GM19452 (cell line): ENCODE results near the gene BEGAIN.

Experiments used
- ATAC-seq: cut with Tn5 transposase; IDR thresholded peaks from one replicate; pipeline ENCODE4 v1.9.1; 2021; ENCODE audit not compliant: unreplicated experiment

The BEGAIN gene

GRCh38 chr14:100616854-100617409, 29.7 kb upstream of the BEGAIN start:
- ATAC-seq = no peak

DNA sequence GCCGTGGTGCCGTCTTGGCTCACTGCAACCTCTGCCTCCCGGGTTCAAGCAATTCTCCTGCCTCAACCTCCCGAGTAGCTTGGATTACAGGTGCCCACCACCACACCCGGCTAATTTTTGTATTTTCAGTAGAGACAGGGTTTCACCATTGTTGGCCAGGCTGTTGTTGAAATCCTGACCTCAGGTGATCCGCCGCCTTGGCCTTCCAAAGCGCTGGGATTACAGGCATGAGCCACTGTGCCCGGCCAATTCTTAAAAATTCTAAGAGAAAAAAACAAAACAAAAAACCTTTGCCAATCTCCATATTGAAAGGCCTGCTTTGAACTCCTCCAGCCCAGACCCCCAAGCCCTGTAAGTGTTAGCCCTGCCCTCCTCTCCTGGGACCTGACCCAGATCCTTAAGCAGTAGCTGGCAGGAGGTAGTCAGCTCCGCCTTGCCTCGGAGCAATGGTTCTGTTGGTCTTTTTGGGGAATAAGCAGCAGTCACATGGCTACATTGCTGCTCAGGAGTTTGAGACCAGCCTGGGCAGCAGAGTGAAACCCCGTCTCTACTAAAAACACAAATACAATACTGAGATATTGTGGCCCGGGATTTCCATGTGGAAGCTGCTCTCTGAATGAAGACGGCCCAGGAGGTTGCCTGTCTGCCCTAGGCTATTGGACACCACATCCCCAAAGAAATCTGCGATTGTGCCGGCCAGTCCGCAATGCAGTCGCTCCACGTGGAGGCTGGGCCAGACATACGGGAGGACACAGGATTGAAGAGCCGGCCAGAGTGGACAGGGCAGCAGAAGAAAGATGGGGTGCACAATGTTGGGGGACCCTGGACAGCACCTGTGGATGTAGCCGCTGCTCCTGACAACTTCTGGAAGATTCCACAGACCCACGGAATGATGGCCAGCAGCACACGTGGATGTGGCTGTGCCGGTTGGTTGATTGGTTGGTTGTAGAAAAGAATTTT, 28.8 kb upstream of the BEGAIN start:
- ATAC-seq = no peak

DNA sequence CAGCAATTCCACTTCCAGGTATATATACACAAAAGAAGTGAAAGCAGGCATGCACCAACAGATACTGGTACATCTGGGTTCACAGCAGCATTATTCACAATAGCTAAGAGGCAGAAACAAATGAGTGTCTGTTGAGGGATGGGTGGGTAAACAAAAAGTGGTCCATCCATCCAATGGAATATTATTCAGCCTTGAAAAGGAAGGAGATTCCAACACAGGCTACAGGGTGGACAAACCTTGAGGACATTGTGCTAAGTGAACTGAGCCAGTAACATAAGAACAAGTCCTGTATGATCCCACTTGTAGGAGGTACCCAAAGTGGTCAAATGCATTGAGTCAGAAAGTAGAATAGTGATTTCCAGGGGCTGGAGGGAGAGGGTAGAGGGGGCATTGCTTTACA, 27.6 kb upstream of the BEGAIN start:
- ATAC-seq = no peak

DNA sequence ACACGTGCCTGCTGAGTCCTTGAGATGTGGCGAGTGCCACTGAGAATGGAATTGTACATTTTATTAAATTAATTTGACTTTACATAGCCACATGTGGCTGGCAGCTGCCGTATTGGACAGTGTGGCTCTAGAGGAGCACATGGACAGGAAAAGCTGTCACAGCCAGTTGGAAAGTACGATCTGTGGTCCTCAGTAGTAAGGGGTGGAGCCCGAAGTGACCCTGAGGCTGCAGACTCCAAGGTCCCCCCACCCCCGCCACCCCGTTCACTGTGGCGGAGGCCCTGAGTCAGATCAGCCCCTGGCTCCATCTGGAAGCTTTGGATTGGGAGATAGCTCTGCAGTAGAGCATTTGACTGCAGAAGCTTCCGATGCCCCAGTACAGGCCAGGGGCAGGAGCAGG, 25.8 kb upstream of the BEGAIN start:
- ATAC-seq = no peak

GRCh38 chr14:100611811-100612480, 24.7 kb upstream of the BEGAIN start:
- no peak for ATAC-seq

DNA sequence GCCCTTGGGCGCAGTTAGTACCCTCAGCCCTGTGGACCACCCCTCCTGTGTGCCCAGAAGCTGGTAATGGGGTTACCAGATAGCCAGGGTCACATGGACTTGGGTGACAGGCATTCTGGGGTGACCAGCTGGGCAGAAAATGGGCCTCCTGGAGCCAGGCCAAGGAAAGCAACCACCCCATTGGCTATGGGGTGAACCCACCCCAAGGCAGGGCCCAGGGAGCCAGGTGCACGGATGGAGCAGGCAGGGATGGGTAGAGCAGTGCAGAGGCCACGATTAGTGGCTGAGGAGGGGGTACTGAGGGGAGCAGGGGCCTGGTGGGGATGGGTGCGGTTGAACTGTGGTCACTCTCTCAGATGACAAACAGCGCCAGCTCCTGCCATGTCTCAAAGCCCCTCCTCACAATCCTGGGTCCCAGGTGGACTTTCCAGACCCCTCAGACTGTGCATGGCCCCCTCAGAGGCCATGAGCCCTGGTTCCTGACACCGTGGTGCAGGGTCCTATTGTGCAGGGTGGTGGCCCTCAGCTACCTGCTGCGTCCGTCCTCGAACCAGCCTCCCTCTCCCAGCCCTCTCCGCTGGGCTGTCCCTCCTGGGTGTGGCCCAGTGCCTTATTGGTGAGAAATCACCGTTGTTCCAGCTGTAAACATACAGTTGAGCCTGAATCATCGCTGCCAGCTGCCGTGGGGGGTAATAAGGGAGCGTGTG, 23.4 kb upstream of the BEGAIN start:
- ATAC-seq = no peak

- ATAC-seq = no peak
Measured at GRCh38 chr14:100609941-100610391, 22.7 kb upstream of the BEGAIN start.

DNA sequence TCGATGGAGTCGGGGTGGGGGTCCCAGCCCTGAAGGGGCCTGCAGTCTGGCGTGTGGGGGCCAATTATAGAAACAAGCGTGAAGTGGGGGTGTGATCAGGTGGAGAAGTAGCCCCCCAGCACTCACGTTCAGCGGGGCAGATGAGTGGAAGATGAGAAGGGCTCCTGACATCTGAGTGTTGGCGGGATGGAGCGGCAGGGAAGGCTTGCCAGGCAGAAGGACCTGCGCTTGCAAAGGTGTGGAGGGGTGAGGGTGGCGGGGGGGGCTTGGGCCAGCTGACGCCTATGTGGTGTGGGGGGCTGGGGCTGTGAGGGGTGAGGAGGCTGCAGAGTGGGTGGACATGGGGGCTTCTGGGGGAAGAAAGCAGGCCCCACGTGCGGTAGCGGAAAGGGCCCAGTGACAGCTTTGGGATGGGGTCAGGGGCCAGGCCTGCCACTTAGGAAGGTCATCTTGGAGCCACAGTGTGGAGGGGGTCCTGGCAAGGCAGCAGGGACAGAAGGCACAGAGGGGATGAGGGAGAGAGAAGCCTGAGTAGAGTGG, 22.2 kb upstream of the BEGAIN start:
- ATAC-seq = no peak

GRCh38 chr14:100608586-100609330, 21.5 kb upstream of the BEGAIN start:
- ATAC-seq = no peak

DNA sequence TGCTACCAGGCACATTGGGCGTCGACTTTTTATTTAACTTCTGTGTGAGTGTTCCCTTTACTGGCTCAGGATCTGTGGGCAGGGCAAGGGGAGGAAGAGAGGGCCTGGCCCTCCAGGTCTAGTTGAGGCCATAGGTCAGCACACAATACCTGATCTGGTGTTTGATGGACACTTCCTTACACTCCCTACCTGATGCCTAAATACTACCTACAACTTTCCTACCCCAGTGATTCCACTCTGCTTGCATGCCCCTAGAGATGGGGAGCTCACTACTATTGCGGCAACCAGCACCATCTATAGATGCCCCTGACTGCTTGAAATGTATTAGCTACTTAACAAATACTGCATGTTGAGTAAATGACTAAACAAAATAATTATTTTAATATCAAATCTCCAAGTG, 20.8 kb upstream of the BEGAIN start:
- ATAC-seq = no peak

- ATAC-seq = no peak
Measured at GRCh38 chr14:100607611-100607956, 20.4 kb upstream of the BEGAIN start.

DNA sequence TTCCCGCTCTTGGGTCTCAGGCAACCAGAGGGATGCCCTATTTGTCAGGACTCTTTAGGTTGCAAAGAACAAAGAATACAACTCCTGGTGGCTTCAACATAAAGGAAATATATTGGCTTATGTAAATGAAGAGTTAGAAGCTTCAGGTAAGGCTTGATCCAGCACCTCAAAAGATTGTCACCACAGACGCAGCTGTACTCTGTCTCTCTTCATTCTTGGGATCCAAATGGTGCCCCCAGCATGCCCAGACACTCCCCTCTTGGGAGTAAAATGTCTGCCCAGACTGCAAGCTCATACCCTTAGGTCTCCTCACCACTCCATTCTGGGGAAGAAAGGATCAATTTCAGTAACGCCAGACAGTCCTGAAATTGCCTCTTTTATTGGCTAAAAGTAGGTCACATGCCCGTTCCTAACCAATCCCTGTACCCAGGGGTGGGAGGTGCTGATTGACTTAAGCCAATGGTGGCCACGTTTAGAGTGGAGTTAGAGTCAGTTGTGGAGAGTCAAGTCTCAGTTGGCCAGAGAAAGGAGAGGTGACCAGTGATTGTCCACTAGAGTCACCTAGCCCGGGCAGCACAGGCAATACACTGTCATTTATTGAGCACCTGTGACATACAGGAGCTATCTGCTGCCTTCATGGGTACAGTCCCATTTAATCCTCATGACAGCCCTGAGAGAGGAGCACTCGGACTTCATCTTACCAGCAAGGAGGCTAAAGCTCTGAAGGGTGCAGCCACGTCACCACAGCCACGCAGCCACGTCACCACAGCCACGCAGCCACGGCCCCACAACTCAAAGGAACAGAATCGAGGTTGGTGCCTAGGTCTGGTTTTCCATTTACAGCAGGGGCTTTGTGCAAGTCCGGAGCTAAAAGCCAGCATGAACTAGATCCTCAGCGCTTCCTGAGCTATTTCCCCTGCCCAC, 19.7 kb upstream of the BEGAIN start:
- no peak for ATAC-seq

DNA sequence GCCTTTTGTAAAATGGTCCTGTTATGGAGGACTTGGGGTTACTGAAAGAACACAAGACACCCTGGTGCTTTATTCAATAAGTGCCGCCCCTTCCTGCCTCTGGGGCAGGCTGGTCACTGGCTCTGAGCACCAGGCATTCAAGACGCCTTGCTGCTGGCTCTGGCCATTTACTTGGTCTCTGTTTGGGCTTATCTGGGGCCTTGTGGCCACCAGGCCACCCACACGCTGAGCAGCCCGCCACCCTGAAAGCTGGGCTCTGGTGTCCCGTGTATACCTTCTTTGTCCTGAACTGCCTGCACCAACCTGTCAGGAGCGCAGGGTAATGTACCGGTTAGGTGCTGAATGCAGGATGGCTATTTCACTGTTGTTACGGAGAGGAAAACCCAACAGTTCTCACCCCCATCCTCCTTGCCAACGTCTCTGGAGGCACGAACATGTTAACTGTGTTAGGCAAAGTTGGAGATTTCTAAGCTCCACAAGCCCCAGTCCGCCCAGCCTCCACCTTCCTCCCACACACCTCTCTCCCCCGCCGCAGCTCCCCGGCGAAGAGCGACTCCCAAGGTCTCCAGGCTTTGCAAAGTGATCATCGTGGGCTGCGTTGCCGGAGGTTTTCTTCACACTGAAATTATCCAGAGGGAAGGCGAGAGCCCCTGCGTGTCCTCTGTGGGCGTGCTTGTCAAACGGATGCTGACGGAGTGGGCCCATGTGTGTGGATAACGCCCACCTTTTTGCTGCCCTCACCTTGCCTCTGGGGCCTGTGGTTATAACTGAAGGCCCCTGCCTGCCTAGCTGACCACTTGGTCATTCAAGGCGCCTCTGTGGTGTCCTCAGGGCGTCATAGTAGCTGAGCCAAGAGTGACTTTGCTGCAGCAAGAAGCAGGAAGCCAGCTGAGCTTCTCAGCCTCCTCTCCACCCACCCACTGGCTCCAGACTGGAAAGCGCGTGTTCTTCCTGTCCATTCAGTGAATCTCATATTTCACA, 18.8 kb upstream of the BEGAIN start:
- ATAC-seq = no peak

GRCh38 chr14:100605230-100605629, 18.0 kb upstream of the BEGAIN start:
- ATAC-seq = no peak

GRCh38 chr14:100604709-100605108, 17.5 kb upstream of the BEGAIN start:
- no peak for ATAC-seq

GRCh38 chr14:100604121-100604501, 16.9 kb upstream of the BEGAIN start:
- no peak for ATAC-seq

- no peak for ATAC-seq
Measured at GRCh38 chr14:100603341-100604120, 16.3 kb upstream of the BEGAIN start.
